ENCODE measurements around the gene IL32.

IL32 gene

GRCh38 chr16:3065069-3065741 is at the start of gene IL32:
Gene IL32, plus strand, starts transcription at chr16:3065640. Its CDS starts 172 bp downstream, at chr16:3065812.
- FAIRE-seq (peak; percentile 11), DNase-seq (ENCODE audit: insufficient read length, low spot score) (no peak)

- DNase-seq (ENCODE audit: insufficient read length, low spot score) (no peak), FAIRE-seq (no peak)
Measured at GRCh38 chr16:3015865-3016521, 49.4 kb upstream of the IL32 start.

GRCh38 chr16:3017344-3017743 is 48.1 kb upstream of the IL32 start:
- no peak for DNase-seq (ENCODE audit: insufficient read length, low spot score)
- no peak for FAIRE-seq

- DNase-seq (ENCODE audit: insufficient read length, low spot score) (no peak), FAIRE-seq (no peak)
Measured at GRCh38 chr16:3017794-3018506, 47.5 kb upstream of the IL32 start, which contains the start of gene CLDN6. Gene CLDN6, minus strand, starts transcription at chr16:3018183. Its CDS starts 2,162 bp downstream, at chr16:3016021.

GRCh38 chr16:3019594-3020246 is 45.7 kb upstream of the IL32 start:
- DNase-seq (ENCODE audit: insufficient read length, low spot score) (no peak), FAIRE-seq (no peak)

GRCh38 chr16:3020247-3020603 is 45.2 kb upstream of the IL32 start, which contains the start of gene TNFRSF12A:
Gene TNFRSF12A, plus strand, starts transcription at chr16:3020368. Its CDS starts 30 bp downstream, at chr16:3020398.
- FAIRE-seq = peak; percentile 28
- DNase-seq (ENCODE audit: insufficient read length, low spot score) = peak; percentile 92

- DNase-seq (ENCODE audit: insufficient read length, low spot score) = no peak
- no peak for FAIRE-seq
Measured at GRCh38 chr16:3020604-3021448, 44.6 kb upstream of the IL32 start.

GRCh38 chr16:3021449-3022207 is 43.8 kb upstream of the IL32 start:
- DNase-seq (ENCODE audit: insufficient read length, low spot score) (peak; percentile 76), FAIRE-seq (peak; percentile 18)

- FAIRE-seq (peak; percentile 40), DNase-seq (ENCODE audit: insufficient read length, low spot score) (no peak)
Measured at GRCh38 chr16:3022208-3022683, 43.2 kb upstream of the IL32 start.

GRCh38 chr16:3022684-3023414 is 42.6 kb upstream of the IL32 start:
- DNase-seq (ENCODE audit: insufficient read length, low spot score) (no peak), FAIRE-seq (no peak)

GRCh38 chr16:3023415-3023668 is 42.1 kb upstream of the IL32 start:
- FAIRE-seq = no peak
- no peak for DNase-seq (ENCODE audit: insufficient read length, low spot score)

GRCh38 chr16:3023669-3024478 is 41.6 kb upstream of the IL32 start, which contains the start of the genes HCFC1R1 and THOC6:
Gene HCFC1R1, minus strand, starts transcription at chr16:3023942. Its CDS starts 1 bp downstream, at chr16:3023941.
Gene THOC6, plus strand, starts transcription at chr16:3024035. Its CDS starts 292 bp downstream, at chr16:3024327.
- FAIRE-seq = peak; percentile 99

GRCh38 chr16:3025032-3026002 is 40.1 kb upstream of the IL32 start:
- FAIRE-seq = no peak

More at GRCh38 chr16:3023669-3024478, 41.6 kb upstream of the IL32 start, which contains the start of the genes HCFC1R1 and THOC6:
- DNase-seq (ENCODE audit: insufficient read length, low spot score) = peak; percentile 92

GRCh38 chr16:3026003-3026378 is 39.4 kb upstream of the IL32 start:
- DNase-seq (ENCODE audit: insufficient read length, low spot score) (no peak), FAIRE-seq (no peak)

More at GRCh38 chr16:3025032-3026002, 40.1 kb upstream of the IL32 start:
- DNase-seq (ENCODE audit: insufficient read length, low spot score) = no peak

- FAIRE-seq (no peak), DNase-seq (ENCODE audit: insufficient read length, low spot score) (no peak)
Measured at GRCh38 chr16:3026609-3027488, 38.6 kb upstream of the IL32 start.

- DNase-seq (ENCODE audit: insufficient read length, low spot score) (no peak), FAIRE-seq (no peak)
Measured at GRCh38 chr16:3027489-3027795, 38.0 kb upstream of the IL32 start.
